Measurements from ENCODE around the gene PTPRK. TPM values are rescaled to one million over a fixed set of nuclear protein-coding genes. Genes with fewer than 3 reads are reported as not detected.

Gene PTPRK
- total and polyA plus RNA-seq, 2 of the 13 experiments (the other 11 are each of a cell fraction or from before 2014, with no cell fraction given): 43.6 to 98.3 TPM

GRCh38 chr6:128350416-128351254 lies 169.8 kb downstream of the PTPRK start:
- ChIA-PET POLR2A (interaction anchor here (1.5 kb wide), 1 partner anchor 170 kb away, joined by 3 read pairs; the partner anchor contains the start of gene PTPRK), CTCF (ENCODE audit: low intra/inter-chr PET ratio, low total read pairs) (no interaction called here)
- peaks cover 34% of the 10 kb centered on the region for H3K4me1 ChIP-seq (ENCODE audit: insufficient read depth, low read length)
- H3K9me3 ChIP-seq (ENCODE audit: low read length): no peaks in the 10 kb centered on the region
- no peak overlapping the region; a peak in 1 of 6 replicates for H3K4me3 ChIP-seq (replicated peaks in 1 of 3; ENCODE audit: insufficient read depth in 1 of 3, low read depth in 2 of 3, low read length in 3 of 3)
- WGBS (ENCODE audit: low lambda C conversion rate): 41% methylated on average over 6 of the region's 6 CpGs
- BruUV-seq (replicated peaks): no TSS peak
- H3K36me3 ChIP-seq (replicated peaks in 1 of 2; ENCODE audit: control insufficient read depth in 1 of 2, insufficient read depth in 2 of 2, low read length in 2 of 2): no peaks in the 10 kb centered on the region
- no peak overlapping the region for H2AFZ ChIP-seq (ENCODE audit: low read length)
- intact Hi-C loops (cut with micrococcal nuclease; ENCODE audit: unreplicated experiment): no loop called here
- H3K27ac ChIP-seq (ENCODE audit: extremely low read length, insufficient read depth, low read length): peak overlapping the region; percentile 6
- H3K79me2 ChIP-seq (ENCODE audit: insufficient read depth, low read length): peaks cover 33% of the 10 kb centered on the region
- DNase-seq (ENCODE audit: low spot score) (peak; percentile 65), ATAC-seq (peak; percentile 89), FAIRE-seq (no peak)
- no peak overlapping the region for H3K9ac ChIP-seq (ENCODE audit: insufficient read depth, low read depth, low read length)
- H3K27me3 ChIP-seq (ENCODE audit: control insufficient read depth in 1 of 2, insufficient read depth in 2 of 2, low read length in 2 of 2): no peaks in the 10 kb centered on the region
- peak overlapping the region; percentile 23 for H3K4me2 ChIP-seq (ENCODE audit: low read depth, low read length)
- H4K20me1 ChIP-seq (ENCODE audit: insufficient read depth, low read length): 0 out of 2 replicates have a peak, but pooled peaks cover 8% of the 10 kb centered on the region
- in situ Hi-C loops (cut with HindIII; ENCODE audit: extremely low pct_ligation_motif_present, low pct_unique_long_range_greater_than_20kb): no loop called here
- TF ChIP-seq ATF1 (CRISPR knock-in tag; IDR thresholded peaks at IDR 0.05) (0 out of 2 replicates have a peak, but pooled peaks have one; percentile 29), ATF5 (CRISPR knock-in tag; IDR thresholded peaks at IDR 0.05; ENCODE audit: low read depth) (no peak), RXRA (CRISPR knock-in tag; IDR thresholded peaks at IDR 0.05) (no peak), ZNF362 (CRISPR knock-in tag; IDR thresholded peaks at IDR 0.05; ENCODE audit: borderline replicate concordance) (peak; percentile 13; the same call in 1 of the 2 replicates), ZNF609 (CRISPR knock-in tag; IDR thresholded peaks at IDR 0.05; ENCODE audit: borderline replicate concordance) (peak; percentile 38; the same call in 1 of the 2 replicates), ZNF326 (CRISPR knock-in tag; IDR thresholded peaks at IDR 0.05; ENCODE audit: borderline replicate concordance) (no peak), ZBTB20 (CRISPR knock-in tag; IDR thresholded peaks at IDR 0.05; ENCODE audit: borderline replicate concordance, low read depth) (peak; percentile 53; the same call in 1 of the 2 replicates), GFI1 (CRISPR knock-in tag; IDR thresholded peaks at IDR 0.05; ENCODE audit: borderline replicate concordance) (peak; percentile 76), ZBTB2 (CRISPR knock-in tag; IDR thresholded peaks at IDR 0.05; ENCODE audit: low read depth) (no peak), ZNF644 (CRISPR knock-in tag; IDR thresholded peaks at IDR 0.05; ENCODE audit: low read depth) (0 out of 2 replicates have a peak, but pooled peaks have one; percentile 51), ZNF652 (CRISPR knock-in tag; IDR thresholded peaks at IDR 0.05; ENCODE audit: borderline replicate concordance, low read depth) (peak; percentile 38; the same call in 1 of the 2 replicates), CREB1 (IDR thresholded peaks at IDR 0.05) (no peak), CREB1 (CRISPR knock-in tag; IDR thresholded peaks at IDR 0.05) (0 out of 2 replicates have a peak, but pooled peaks have one; percentile 18), TCF7 (IDR thresholded peaks at IDR 0.05; ENCODE audit: low read depth) (peak; percentile 49; the same call in 1 of the 2 replicates)

All from HepG2 (cell line).